IPS-11a (cell line): Measurements from ENCODE around the gene PDE8A.

Source experiments
- H3K4me3 ChIP-seq: one replicate; pipeline ENCODE4 v1.5.1; 2013; ENCODE audit warnings: low read depth, low read length, control low read depth

Gene PDE8A

GRCh38 chr15:85120351-85121113 is 138.9 kb downstream of the PDE8A start:
- no peak overlapping the region for H3K4me3 ChIP-seq

GRCh38 chr15:85124173-85124572 is 142.5 kb downstream of the PDE8A start:
- H3K4me3 ChIP-seq: no peak overlapping the region

- H3K4me3 ChIP-seq: no peak overlapping the region
These were observed 143.5 kb downstream of the PDE8A start for GRCh38 chr15:85125056-85125661.

- no peak overlapping the region for H3K4me3 ChIP-seq
These were observed 147.0 kb downstream of the PDE8A start for GRCh38 chr15:85128621-85129020.

- no peak overlapping the region for H3K4me3 ChIP-seq
These were observed 148.2 kb downstream of the PDE8A start for GRCh38 chr15:85129881-85130280.

- no peak overlapping the region for H3K4me3 ChIP-seq
These were observed 150.3 kb downstream of the PDE8A start for GRCh38 chr15:85131915-85132314.

GRCh38 chr15:85133709-85134108 is 152.1 kb downstream of the PDE8A start:
- no peak overlapping the region for H3K4me3 ChIP-seq

- no peak overlapping the region for H3K4me3 ChIP-seq
These were observed 156.0 kb downstream of the PDE8A start for GRCh38 chr15:85137489-85138168.

GRCh38 chr15:85139391-85139790 is 157.7 kb downstream of the PDE8A start:
- no peak overlapping the region for H3K4me3 ChIP-seq

GRCh38 chr15:85141726-85142125 is 160.1 kb downstream of the PDE8A start:
- no peak overlapping the region for H3K4me3 ChIP-seq

GRCh38 chr15:85142312-85142711 is 160.7 kb downstream of the PDE8A start:
- no peak overlapping the region for H3K4me3 ChIP-seq

GRCh38 chr15:85149465-85150129 is 167.9 kb downstream of the PDE8A start:
- no peak overlapping the region for H3K4me3 ChIP-seq

GRCh38 chr15:85150130-85150480 is 168.4 kb downstream of the PDE8A start:
- no peak overlapping the region for H3K4me3 ChIP-seq

GRCh38 chr15:85151145-85151544 is 169.5 kb downstream of the PDE8A start:
- no peak overlapping the region for H3K4me3 ChIP-seq

- no peak overlapping the region for H3K4me3 ChIP-seq
These were observed 170.2 kb downstream of the PDE8A start for GRCh38 chr15:85151861-85152260.

GRCh38 chr15:85154061-85154460 is 172.4 kb downstream of the PDE8A start:
- no peak overlapping the region for H3K4me3 ChIP-seq

GRCh38 chr15:85155360-85155759 is 173.7 kb downstream of the PDE8A start:
- no peak overlapping the region for H3K4me3 ChIP-seq

- no peak overlapping the region for H3K4me3 ChIP-seq
These were observed 174.2 kb downstream of the PDE8A start for GRCh38 chr15:85155857-85156256.

GRCh38 chr15:85157344-85157743 is 175.7 kb downstream of the PDE8A start:
- no peak overlapping the region for H3K4me3 ChIP-seq

GRCh38 chr15:85162237-85162636 is 180.6 kb downstream of the PDE8A start:
- no peak overlapping the region for H3K4me3 ChIP-seq

GRCh38 chr15:85164841-85165466 is 183.3 kb downstream of the PDE8A start:
- H3K4me3 ChIP-seq: no peak overlapping the region
